Left ventricle myocardium inferior (tissue), 1 donor: ENCODE data around the gene PEAR1. TPM values are rescaled to one million over a fixed set of nuclear protein-coding genes. Genes with fewer than 3 reads are reported as not detected.

Experiments
- DNase-seq: peaks from one replicate; pipeline ENCODE4 v3.0.0-alpha.2; 2020
- H3K27ac ChIP-seq: fragments of 200-600 bp; replicated peaks from 2 replicates; pipeline ENCODE4 v1.8.0; 2021
- H3K27me3 ChIP-seq: fragments of 200-600 bp; 2 replicates; pipeline ENCODE4 v1.8.0; 2021; ENCODE audit warnings: low read depth
- H3K36me3 ChIP-seq: fragments of 200-600 bp; 2 replicates; pipeline ENCODE4 v1.8.0; 2021
- H3K4me1 ChIP-seq: fragments of 200-600 bp; 2 replicates; pipeline ENCODE4 v1.8.0; 2021
- H3K4me3 ChIP-seq: fragments of 200-600 bp; 2 replicates; pipeline ENCODE4 v1.8.0; 2021; ENCODE audit warnings: mild to moderate bottlenecking, moderate library complexity
- H3K9me3 ChIP-seq: fragments of 200-600 bp; replicated peaks from 2 replicates; pipeline ENCODE4 v1.8.0; 2021
- CTCF ChIP-seq: fragments of 200-600 bp; IDR thresholded peaks from 2 replicates; pipeline ENCODE4 v1.8.0; 2021; ENCODE audit warnings: antibody characterized with exemption, mild to moderate bottlenecking, borderline replicate concordance
- intact Hi-C: fragments of 100-400 bp; cut with micrococcal nuclease; formaldehyde crosslinking; loops from one replicate; pipeline ENCODE4 v1.11.0; 2022
- total RNA-seq: library from RNA; stranded (reverse); fragmentation: NEBNext Ultra II Directional; extraction: Animal tissue kit (Norgen Biotek cat#: 25700); gene quantifications from one replicate; pipeline ENCODE4 v1.2.1, GENCODE V29; 2021
- donor health status: DM: no; HTN: yes; CAD: no; lungs with severe emphysema.

Gene PEAR1
- total RNA-seq, 1 donor from 2014 or later = 7.1 TPM

- no peak for DNase-seq
- H3K27ac ChIP-seq = no peak overlapping the region
- peak; percentile 86 for TF ChIP-seq CTCF
- no peaks in the 10 kb centered on the region for H3K9me3 ChIP-seq
- H3K36me3 ChIP-seq = peaks cover 84% of the 10 kb centered on the region
- intact Hi-C loops = no loop called here
- peaks cover 40% of the 10 kb centered on the region for H3K27me3 ChIP-seq
- no peak overlapping the region for H3K4me3 ChIP-seq
- peaks cover 49% of the 10 kb centered on the region for H3K4me1 ChIP-seq
Observed at GRCh38 chr1:156910309-156910782, 16.8 kb downstream of the PEAR1 start.

DNA sequence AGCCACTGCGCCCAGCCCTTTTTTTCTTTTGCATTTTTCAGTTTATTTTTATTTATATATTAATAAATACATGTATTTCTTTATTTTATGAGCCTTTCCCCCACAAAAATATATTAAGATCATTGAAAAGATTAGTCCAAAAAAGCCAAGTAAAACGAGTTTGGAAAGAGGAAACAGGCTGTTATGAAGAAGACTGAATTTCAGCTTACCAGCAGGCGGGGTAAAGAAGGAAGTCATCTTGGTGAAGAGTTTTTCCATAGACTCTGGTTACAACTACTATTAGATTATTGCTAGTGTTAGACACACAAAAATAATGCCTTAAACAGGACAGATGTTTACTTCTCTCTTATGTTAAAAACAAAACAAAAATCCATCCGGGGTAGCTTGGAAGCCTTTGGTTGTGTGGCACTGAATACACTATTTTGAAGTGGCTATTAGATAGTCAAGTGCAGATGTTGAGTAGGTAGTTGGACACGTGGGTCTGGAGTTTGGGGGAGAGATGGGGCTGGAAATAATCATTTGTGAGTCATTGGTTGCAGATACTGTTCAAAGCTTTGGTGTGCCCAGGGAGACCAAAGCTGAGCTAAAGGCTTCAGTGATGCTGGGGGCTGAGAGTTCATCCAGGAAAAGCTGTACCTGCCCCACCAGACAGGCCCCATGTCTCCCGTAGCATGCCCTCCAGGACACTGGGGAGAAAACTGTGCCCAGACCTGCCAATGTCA is 18.2 kb downstream of the PEAR1 start:
- DNase-seq = no peak
- H3K9me3 ChIP-seq = no peaks in the 10 kb centered on the region
- peaks cover 40% of the 10 kb centered on the region for H3K27me3 ChIP-seq
- H3K4me3 ChIP-seq = no peak overlapping the region
- peaks cover 86% of the 10 kb centered on the region for H3K36me3 ChIP-seq
- H3K4me1 ChIP-seq = peaks cover 37% of the 10 kb centered on the region
- H3K27ac ChIP-seq = no peak overlapping the region
- intact Hi-C loops = no loop called here
- TF ChIP-seq CTCF = no peak

GRCh38 chr1:156912310-156912709 is 18.8 kb downstream of the PEAR1 start:
- H3K4me3 ChIP-seq = no peak overlapping the region
- TF ChIP-seq CTCF = no peak
- H3K4me1 ChIP-seq = peaks cover 31% of the 10 kb centered on the region
- H3K36me3 ChIP-seq = peaks cover 86% of the 10 kb centered on the region
- intact Hi-C loops = no loop called here
- peaks cover 37% of the 10 kb centered on the region for H3K27me3 ChIP-seq
- no peak for DNase-seq
- no peaks in the 10 kb centered on the region for H3K9me3 ChIP-seq
- H3K27ac ChIP-seq = no peak overlapping the region

GRCh38 chr1:156912861-156913808 is 19.6 kb downstream of the PEAR1 start:
- H3K4me3 ChIP-seq = no peak overlapping the region
- DNase-seq = no peak
- H3K4me1 ChIP-seq = peaks cover 23% of the 10 kb centered on the region
- H3K27me3 ChIP-seq = peaks cover 37% of the 10 kb centered on the region
- peaks cover 86% of the 10 kb centered on the region for H3K36me3 ChIP-seq
- no peak overlapping the region for H3K27ac ChIP-seq
- intact Hi-C loops = no loop called here
- H3K9me3 ChIP-seq = peaks cover 7% of the 10 kb centered on the region
- TF ChIP-seq CTCF = no peak

GRCh38 chr1:156913809-156914387 is 20.4 kb downstream of the PEAR1 start:
- DNase-seq = no peak
- no peak for TF ChIP-seq CTCF
- Histone ChIP-seq H3K9me3 (peaks cover 10% of the 10 kb centered on the region), H3K4me1 (peaks cover 15% of the 10 kb centered on the region), H3K36me3 (peaks cover 81% of the 10 kb centered on the region), H3K27me3 (peaks cover 30% of the 10 kb centered on the region), H3K27ac (no peak overlapping the region), H3K4me3 (no peak overlapping the region)
- intact Hi-C loops = no loop called here
